K562 treated with DMSO at 1 percent for 24 hours (cell line): ENCODE results near the gene NQO2. TPM values are rescaled to one million over a fixed set of nuclear protein-coding genes. Genes with fewer than 3 reads are reported as not detected.

Source experiments
- total RNA-seq: library from RNA; unstranded; fragments of 300-600 nt; gene quantifications from 2 replicates; pipeline ENCODE4 v1.2.3, GENCODE V29; 2022; ENCODE audit warnings: low read depth; ENCODE audit not compliant: insufficient read depth

Gene NQO2
- total RNA-seq: 222 and 225 TPM in 2 replicates

GRCh38 chr6:2999618-3000557 lies at the start of gene NQO2:
TSS of gene NQO2 (plus strand) at chr6:2999894. CDS start at chr6:3006553, 6,659 bp downstream.

DNA sequence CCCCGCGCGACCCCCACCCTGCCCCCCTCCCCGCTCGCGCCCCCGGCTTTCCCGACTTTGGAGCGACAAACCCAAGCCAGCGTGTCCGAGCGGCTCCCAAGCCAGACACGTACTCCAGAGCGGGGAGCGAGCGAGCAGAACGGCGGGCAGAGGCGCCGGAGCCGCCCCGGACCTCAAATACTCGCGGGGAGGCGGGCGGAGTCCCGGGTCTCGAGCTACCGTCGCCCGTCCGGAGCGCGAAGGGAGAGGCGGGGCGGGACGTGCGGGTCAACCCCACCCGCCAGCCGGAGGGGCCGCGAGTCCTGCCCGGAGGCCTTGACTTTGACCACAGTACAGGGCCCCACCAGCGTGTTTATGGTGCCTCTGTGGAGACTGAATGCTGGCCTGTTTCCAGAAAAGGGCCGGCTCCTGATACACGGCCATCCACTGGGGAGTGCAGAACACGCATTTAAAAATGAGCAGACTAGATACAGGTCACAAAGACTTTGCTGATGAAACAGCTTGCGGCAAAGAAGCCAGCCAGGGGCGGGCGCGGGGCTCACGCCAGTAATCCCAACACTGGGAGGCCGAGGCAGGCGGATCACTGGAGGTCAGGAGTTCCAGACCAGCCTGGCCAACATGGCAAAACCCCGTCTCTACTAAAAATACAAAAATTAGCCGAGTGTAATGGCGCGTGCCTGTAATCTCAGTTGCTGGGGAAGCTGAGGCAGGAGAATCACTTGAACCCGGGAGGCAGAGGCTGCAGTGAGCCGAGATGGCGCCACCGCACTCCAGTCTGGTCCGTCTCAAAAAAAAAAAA lies 28.1 kb upstream of the NQO2 start, which contains the start of gene SERPINB6:
Gene SERPINB6, minus strand, starts transcription at position 148 of the 799 bp plus-strand sequence. CDS start 12,235 bp downstream, outside the sequence.

DNA sequence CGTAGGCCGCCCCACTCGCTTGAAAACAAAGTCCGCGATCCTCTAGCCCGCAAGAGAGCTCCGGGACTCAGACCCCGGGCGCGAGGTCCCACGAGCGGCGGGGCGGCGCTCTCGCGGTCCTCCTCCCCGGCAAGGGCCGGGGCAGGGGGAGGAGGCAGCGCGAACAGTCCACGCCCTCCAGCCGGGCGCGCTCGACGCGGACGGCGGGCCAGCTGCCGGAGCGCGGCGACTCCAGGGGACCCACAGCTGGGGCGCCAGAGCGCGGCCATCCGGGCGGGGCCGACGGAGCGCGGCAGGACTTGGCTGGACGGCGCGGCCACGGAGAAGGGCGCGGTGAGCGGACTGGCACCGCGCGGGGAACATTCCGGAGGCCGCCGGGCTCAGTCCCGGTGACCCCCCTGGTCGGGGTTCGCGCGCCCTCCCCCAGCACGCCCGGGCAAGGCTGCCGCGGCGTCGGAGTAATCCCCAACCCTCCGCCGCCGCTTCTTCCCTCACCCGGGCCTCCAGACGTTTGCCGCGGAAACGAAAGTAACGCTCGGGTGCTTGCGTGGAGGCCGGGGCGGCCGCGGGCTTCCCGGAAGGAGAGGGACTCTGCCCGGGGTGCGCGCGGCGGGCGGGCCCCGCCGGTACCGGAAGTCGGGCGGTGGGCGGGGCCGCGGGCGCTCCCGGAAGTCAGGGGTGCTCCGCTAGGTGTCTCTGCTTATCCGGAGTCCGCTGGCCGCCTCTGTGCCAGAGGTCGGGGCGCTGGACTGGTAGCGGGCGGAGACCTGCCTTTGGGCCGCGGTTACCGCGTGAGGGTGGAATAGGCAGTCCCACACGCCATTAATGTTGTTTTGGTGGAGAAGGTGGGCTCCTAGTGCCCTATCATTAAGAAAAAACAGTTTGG lies 68.9 kb downstream of the NQO2 start, which contains the start of gene RIPK1:
Gene RIPK1, plus strand, starts transcription at position 166 of the 886 bp plus-strand sequence. CDS start 8,330 bp downstream, outside the sequence.

Other genes starting within 250 kb of the NQO2 start
- gene MYLK4, start 249.0 kb upstream of the NQO2 start, total RNA-seq: 0.23 and 0.39 TPM in 2 replicates
- gene WRNIP1, start 234.5 kb upstream of the NQO2 start, total RNA-seq: 71.9 and 73.4 TPM in 2 replicates
- 60.4 and 72.9 TPM in 2 replicates for gene SERPINB1, start 158.0 kb upstream of the NQO2 start, total RNA-seq
- gene SERPINB9, start 96.6 kb upstream of the NQO2 start, total RNA-seq: 23.6 and 24.0 TPM in 2 replicates
- gene SERPINB6, start 28.3 kb upstream of the NQO2 start, total RNA-seq: 245 and 250 TPM in 2 replicates
- gene RIPK1, start 68.6 kb downstream of the NQO2 start, total RNA-seq: 26.2 and 30.9 TPM in 2 replicates
- gene BPHL, start 118.8 kb downstream of the NQO2 start, total RNA-seq: 9.6 and 9.8 TPM in 2 replicates
- gene TUBB2A, start 157.7 kb downstream of the NQO2 start, total RNA-seq: 211 TPM in 2 replicates
- gene TUBB2B, start 227.8 kb downstream of the NQO2 start, total RNA-seq: 21.2 and 24.5 TPM in 2 replicates